HG02610 (cell line): ENCODE data around the gene AHDC1.
"Not testable (repeated sequence)": the region's sequence is repeated elsewhere in the genome, so short reads cannot be mapped to it uniquely, and the experiment has no call there.

ENCODE experiments used
- ATAC-seq: cut with Tn5 transposase; IDR thresholded peaks from one replicate; pipeline ENCODE4 v1.9.1; 2021; ENCODE audit warnings: mild to moderate bottlenecking, moderate library complexity; ENCODE audit not compliant: unreplicated experiment

Gene AHDC1, protein sequence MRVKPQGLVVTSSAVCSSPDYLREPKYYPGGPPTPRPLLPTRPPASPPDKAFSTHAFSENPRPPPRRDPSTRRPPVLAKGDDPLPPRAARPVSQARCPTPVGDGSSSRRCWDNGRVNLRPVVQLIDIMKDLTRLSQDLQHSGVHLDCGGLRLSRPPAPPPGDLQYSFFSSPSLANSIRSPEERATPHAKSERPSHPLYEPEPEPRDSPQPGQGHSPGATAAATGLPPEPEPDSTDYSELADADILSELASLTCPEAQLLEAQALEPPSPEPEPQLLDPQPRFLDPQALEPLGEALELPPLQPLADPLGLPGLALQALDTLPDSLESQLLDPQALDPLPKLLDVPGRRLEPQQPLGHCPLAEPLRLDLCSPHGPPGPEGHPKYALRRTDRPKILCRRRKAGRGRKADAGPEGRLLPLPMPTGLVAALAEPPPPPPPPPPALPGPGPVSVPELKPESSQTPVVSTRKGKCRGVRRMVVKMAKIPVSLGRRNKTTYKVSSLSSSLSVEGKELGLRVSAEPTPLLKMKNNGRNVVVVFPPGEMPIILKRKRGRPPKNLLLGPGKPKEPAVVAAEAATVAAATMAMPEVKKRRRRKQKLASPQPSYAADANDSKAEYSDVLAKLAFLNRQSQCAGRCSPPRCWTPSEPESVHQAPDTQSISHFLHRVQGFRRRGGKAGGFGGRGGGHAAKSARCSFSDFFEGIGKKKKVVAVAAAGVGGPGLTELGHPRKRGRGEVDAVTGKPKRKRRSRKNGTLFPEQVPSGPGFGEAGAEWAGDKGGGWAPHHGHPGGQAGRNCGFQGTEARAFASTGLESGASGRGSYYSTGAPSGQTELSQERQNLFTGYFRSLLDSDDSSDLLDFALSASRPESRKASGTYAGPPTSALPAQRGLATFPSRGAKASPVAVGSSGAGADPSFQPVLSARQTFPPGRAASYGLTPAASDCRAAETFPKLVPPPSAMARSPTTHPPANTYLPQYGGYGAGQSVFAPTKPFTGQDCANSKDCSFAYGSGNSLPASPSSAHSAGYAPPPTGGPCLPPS (N-terminal part only)

DNA sequence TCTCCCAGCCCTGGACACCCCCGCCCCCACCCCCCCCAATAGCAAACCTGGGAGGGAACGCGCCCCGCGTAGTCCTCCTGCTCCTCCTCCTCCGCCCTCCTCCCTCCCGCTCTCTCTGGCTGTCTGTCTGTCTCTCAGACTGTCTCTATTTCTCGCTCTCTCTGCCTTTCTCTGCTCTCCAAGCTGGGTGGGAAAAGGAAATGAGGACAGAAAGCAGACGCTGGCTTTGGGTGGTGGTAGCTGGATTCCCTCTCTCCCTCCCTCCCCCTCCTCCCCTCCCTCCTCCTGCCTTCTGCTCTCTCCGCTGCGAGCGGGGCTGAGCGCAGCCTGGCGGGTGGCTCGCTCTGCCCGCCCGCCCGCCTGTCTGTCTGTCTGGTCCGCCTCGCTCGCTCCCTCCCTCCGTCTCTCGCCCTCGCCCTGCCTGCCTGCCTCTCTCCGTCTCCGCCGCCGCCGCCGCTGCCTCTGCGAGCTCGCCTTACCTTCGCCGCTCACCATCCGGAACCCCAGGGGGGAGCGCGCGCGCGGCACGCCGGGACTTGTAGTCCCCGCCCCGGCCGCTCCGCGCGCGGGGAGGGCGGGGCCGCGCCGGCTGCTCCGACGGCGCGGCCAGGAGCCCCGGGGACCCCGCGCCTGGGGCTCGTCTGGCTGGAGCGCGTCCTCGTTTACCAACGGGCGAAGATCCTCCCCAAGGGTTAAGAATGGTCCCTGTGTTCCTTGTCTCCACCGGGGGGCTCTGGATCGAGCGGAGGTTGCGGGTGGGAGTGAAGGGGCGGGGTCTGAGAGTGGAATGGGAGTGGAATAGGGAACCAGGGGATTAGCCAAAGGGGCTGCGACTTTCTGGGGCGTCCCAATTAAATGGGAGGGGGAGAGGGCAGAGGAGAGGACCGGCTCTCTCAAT is at the start of gene AHDC1:
AHDC1 (minus strand) TSS at position 464 of the 898 bp plus-strand sequence. CDS start 52,029 bp downstream, outside the sequence.
- peak; percentile 40 for ATAC-seq

DNA sequence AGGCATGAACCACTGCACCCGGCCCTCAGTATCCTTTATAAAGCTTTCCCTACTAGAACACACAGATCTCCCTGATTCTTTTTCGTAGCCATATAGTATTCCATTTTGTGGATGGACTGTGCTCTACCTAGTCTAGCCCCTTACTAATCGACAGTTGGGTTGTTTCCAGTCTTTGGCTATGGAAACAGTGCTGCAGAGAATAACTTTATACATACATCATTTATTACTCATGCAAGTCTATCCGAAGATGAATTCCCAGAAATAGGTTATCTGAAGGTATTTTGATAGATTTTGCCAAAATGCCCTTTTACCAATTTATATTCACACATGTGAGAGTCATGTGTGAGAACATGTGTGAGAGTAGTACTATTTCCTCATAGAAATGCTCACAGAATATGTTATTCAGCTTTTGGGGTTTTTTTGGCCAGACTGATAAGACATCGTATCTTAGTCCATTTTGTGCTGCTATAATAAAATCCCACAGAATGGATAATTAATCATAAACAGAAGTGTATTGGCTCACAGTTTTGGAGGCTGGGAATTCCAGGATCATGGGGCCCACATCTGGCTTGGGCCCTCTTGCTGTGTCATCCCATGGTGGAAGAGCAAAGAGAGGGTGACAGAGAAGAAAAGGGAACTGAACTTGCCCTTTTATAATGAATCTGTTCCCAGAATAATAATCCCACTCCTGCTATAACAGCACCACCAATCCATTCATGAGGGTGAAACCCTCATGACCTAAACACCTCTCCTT is 48.3 kb upstream of the AHDC1 start:
- no peak for ATAC-seq

DNA sequence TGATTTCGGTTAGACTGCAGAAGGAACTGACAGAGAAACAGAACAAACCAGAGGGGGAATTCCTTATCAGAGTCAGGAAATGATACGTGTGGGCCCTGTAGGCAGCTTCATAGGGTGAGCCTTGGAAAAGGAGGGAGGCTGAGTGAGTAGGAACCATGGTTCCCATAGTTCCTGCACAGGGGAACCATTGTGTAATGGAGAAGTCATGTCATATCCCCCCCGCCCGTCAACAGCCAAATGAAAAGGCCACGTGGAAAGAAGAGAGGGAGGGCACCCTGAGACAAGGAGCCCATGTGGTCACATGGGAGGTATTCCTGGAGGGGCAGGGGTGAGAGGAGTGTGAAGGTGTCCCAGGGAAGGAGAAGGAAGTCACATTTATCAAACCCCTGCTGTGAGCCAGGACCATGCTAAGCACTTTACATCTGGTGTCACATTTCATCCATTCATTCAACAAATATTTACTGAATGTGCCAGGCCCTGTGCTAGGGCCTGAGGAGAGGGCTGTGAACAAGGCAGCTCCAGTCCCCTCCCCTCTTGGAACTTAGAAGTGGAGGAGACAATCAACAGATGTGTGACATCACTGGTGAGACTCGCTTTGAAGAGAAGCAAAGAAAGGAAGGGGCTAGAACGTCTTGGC is 46.7 kb upstream of the AHDC1 start:
- no peak for ATAC-seq

DNA sequence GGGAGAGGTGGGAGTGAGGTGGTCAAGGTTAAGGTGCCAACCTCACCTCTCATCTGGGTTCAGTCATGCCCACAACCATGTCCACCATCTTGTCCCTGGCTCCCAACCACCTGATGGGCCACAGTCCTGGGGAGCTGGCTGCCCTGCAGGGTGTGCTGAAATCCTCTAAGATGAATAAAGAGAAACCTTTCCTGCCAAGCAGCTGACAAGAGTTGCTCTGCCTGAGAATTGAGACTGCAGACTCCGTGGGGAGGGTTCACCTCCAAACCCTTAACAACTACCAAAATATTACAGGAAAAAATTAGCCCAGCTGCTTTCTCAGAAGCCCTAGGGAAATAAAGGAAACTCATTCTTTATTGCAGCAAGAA is 46.2 kb upstream of the AHDC1 start:
- no peak for ATAC-seq

DNA sequence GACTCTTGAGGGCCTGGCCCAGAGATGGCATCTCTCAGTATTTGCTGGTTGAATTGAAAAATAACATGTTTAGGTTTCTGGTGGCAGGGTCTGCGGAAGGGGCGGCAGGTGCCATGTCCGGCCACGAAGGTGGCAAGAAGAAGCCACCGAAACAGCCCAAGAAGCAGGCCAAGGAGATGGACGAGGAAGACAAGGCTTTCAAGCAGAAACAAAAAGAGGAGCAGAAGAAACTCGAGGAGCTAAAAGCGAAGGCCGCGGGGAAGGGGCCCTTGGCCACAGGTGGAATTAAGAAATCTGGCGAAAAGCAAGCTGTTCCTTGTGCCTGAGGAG is 45.3 kb upstream of the AHDC1 start:
- no peak for ATAC-seq

DNA sequence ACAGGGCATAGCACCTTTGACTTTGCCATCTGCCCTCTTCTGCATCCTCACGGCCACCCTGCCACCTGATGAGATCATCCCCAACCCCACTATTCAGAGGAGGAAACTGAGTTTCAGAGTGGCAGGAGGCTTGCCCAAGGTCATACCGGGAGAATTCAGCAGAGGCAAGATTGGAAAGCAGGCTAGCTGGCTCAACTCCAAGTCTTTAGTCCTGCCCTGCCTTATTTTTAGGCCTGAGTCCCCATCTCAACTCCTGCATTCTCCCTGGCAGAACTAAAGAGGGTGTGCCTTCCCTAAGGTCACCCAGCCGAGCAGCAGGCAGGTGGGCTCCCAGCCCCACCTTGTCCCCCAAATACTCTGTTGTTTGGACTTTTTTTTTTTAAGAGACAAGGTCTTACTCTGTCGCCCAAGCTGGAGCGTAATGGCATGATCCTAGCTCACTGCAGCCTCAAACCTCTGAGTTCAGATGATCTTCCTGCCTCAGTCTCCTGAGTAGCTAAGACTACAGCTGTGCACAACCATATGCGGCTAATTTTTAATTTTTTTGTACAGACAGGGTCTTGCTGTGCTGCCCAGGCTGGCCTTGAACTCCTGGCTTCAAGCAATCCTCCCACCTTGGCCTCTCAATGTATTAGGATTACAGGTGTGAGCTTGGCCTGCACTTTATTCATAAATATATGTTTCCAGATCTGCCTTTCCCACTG is 44.8 kb upstream of the AHDC1 start:
- no peak for ATAC-seq

DNA sequence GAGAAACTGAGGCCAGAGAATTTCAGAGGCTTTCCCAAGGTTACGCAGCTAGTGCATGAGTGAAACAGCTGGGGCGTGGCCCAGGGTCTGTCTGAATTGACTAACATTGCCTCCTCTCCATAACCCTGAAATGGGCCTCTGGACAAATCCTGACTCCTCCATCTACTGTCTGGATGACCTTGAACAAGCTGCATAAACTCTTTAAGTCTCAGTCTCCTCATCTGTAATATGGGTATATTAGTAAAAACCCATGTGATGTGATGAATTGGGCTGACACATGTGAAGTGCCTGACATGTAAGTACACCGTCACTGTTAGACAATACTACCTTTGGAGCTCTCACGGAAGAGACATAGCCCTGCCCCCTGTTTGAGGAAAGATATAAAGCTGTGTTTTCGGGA is 43.4 kb upstream of the AHDC1 start:
- ATAC-seq: no peak

DNA sequence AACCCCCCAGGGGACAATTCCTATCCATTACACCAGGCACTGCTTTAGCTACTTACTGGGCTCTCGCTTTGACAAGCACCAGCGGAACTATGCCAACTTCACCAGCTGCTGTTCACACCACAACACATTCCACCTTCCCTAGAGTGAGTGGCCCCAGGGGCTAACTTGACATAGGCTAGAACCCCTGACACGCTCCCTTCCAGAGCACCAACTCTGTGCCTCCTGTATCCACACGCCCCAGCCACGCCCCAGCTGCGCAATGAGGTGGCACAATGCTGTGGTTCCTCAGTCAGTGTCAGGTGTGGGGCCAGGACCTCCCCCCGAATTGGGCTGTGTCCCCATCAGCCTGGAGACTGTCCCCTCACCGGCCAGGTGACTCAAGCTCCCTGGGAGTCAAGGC is 42.7 kb upstream of the AHDC1 start:
- no peak for ATAC-seq

DNA sequence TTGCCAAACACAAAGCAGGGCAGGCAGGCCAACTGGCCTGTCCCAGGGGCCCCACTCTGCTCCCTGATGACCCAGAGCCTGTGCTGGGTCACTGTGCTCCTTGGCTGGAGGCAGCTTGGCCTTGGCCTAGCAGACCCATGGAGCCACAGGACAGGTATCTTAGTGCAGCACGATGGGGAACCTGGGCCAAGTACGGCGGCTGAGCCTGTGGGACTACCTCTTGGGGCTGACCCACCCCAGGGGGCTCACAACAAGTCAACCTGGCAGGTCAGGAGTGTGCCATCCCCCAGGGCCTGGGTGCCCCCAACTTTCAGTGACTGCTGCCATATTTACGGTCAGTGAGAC is 41.1 kb upstream of the AHDC1 start:
- ATAC-seq: no peak

DNA sequence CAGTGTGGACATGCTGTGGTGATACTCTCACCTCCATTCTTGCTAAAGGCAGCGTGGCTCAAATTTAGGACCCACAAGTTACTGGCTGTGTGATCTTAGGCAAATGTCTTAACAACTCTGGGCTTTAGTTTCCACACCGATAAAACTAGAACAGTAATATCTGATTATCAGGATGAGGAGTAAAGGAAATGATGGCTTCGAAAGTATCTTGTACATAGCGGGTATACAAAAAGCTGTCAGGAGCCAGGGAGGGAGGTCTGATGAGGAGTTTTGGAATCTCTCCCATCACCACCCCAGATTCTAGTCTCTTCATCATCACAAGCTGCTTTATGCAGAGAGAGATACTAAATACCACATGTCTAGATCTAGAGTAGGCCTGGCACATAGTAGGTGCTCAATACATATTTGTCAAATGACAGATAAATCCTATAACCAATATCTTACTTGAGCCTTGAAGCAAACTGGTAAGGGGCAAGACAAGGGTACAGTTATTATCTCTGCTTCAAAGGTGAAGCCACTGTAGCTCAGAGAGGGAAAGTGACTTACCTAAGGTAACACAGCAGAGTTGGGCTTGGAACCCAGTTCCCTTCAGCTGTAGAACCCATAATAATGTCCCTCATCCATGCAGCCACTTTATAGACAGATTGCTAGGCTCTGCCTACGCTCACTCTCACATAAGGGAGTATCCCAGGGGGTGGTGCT is 40.6 kb upstream of the AHDC1 start:
- no peak for ATAC-seq

DNA sequence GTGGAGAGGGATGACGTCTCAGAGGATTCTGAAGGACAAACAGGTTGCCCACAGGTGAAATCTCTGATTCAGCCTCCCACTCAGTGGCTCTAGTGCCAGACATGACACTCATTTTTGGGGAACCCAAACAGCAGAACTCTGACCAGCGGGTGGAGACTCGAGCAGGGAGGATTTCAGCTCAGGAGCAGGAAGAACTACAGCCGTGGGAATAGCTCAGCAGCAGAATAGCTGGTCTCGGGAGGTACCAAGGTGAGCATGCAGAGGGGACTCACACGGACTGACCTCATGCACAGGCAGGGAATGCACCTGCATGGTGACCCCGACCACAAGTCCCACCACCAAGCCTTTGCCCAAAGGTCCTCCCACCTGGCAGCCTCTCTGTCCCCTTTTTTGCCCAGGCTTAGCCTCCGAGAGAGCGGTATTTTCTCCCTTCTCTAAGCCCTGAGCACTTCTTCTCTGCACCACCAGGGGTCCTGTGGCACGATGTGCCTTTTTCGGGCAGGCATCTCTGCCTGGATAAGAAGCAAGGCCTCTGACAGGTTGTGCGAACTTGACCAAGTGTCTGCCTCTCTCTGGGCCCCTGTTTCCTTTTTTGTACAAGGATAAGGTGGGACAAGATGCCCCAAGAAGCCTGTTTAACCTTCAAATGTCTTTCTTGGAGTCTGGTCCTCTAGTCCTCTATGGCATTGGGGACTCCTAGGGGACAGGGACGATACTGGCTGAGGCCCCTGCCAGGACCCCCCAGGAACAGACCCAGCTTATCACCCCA is 39.8 kb upstream of the AHDC1 start:
- ATAC-seq: peak; percentile 78

DNA sequence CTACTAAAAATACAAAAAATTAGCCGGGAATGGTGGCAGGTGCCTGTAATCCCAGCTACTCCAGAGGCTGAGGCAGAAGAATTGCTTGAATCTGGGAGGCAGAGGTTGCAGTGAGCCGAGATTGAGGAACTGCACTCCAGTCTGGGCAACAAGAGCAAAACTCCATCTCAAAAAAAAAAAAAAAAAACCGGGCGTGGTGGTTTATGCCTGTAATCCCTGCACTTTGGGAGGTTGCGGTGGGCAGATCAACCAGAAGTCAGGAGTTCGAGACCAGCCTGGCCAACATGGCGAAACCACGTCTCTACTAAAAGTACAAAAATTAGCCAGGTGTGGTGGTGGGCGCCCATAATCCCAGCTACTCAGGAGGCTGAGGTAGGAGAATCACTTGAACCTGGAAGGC is 36.6 kb upstream of the AHDC1 start:
- ATAC-seq: not testable (repeated sequence)

DNA sequence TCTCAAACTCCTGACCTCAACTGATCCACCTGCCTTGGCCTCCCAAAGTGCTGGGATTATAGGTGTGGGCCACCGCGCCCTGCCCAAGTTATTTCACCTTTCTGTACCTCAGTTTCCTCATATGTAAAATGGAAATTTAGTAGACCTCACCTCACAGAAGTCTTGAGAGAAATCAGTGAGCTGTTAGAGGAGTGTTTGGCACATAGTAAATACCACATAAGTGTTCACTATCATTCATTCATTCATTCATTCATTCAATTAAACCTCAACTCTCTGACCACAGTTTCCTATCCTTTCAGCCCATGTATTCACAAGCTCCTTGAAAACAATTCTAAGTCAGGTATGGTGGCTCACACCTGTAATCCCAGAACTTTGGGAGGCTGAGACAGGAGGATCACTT is 34.9 kb upstream of the AHDC1 start:
- ATAC-seq: no peak

DNA sequence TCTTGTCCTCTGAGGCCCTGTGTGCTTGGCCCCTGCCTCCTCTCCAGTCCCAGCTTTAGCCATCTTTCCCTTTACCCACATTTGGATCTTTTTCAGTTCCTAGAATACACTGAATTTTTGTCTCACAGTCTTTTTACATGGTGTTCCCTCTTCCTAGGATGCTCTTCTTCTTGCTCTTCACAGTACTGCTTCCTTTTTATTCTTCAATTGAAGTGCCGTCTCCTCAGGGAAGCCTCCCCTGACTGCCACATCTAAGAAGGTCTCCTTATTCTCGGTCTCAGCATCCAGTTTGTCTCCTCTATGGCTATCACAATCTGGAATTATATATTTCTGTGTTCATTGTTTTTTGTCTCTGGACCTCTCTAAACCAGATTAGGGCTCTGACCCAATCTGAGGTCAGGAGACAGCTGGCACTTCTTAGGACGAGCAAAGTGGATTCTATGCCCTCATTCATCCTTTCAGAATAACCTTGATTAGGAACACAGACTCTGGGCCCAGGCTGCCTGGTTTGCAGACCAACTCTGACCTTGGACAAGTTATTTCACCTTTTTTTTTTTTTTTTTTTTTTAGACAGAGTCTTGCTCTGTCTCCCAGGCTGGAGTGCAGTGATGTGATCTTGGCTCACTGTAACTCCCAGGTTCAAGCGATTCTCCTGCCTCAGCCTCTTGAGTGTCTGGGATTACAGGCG is 34.2 kb upstream of the AHDC1 start:
- ATAC-seq: no peak

DNA sequence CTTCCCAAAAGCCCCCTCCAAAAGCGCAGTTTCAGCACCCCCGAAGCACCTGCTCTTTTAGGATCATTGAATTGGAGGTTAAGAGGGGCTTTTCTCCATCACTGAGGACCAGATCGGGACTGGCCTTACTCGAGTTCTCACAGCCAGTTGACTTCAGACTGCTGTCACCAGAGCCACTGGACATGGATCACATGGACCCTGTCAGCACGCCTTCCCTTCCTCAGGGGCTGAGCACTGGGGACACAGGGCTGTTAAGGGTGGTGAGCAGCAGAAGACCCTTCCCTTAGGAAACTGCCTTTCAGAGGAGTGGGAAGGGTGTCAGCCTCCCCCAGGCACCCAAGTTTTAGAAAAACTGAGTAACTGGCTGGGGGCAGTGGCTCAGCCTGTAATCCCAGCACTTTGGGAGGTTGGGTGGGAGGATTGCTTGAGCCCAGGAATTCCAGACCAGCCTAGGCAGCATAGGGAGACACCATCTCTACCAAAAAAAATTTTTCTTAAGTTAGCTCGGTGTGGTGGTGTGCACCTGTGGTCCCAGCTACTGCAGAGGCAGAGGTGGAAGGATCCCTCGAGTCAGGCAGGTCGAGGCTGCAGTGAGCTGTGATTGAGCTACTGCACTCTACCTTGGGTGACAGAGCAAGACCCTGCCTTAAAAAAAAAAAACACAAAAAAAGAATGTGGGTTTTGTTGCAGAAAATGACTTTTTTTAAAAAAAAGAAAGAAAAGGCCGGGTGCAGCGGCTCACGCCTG is 31.6 kb upstream of the AHDC1 start:
- ATAC-seq: no peak

DNA sequence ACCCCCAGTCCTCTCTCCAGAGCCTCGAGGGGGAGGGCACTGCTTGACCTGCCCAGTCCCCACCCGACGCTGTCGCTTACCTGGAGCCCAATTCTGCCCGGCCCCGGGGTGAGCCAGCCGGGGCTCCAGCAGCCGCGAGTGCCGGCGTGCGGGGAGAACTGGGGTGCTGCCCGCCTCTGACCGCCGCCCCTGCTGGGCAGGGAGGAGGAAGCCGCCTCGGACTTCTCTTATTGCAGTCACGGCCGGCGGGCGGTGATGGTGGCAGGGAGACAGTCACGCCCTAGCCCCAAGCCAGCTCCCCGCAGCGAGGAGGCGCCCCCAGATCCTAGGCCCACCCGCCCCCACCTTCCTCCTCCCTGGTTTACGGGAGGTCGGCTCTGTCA is 31.0 kb upstream of the AHDC1 start, which contains the start of gene FGR:
FGR (minus strand) TSS at position 201 of the 383 bp plus-strand sequence. CDS start 11,269 bp downstream, outside the sequence.
- no peak for ATAC-seq
